ENCODE measurements around the gene PMEPA1.

DNA sequence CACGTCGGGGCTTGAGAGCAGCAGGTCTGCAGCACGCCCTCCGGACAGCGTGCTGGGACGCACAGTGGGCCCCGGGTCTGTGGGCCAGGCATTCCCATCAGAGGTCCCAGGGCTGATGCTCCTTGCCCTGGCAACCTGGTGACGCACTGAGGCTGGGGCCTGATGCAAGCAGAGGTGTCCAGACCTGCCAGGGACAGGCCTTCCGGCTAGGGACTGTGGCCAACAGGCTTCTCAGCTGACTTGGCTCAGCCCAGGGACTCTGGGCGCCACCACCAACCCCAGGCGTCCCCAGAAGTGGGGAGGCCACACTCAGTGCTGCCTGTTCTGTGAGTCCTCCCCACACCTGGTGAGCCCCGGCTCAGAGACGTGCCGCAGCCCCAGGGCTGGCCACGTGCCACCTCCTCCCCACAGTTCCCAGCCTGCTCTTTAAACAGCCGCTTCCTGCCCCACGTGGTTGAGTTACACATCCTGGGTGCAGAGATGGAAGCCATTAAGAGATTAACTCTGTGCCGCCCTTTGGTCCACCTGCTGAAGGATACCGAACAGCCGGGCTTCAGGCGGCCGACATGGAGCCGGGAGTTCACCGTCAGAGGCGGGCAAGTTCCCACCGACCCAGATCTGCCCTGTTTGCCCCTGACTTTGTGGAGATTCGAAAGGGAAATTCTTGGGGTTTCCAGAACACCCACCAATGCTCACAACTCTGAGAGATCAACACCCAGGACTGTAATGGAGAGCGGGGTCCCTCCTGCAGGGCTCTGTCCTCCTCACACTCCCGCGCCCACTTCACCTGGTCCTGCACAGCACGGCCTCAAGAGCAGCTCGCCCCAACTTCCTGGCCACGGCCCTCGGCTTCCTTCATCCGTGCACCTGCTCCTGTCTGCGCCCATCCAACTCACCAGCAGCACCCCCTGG, 52.0 kb downstream of the PMEPA1 start:
- TF ChIP-seq, protein P1, sequence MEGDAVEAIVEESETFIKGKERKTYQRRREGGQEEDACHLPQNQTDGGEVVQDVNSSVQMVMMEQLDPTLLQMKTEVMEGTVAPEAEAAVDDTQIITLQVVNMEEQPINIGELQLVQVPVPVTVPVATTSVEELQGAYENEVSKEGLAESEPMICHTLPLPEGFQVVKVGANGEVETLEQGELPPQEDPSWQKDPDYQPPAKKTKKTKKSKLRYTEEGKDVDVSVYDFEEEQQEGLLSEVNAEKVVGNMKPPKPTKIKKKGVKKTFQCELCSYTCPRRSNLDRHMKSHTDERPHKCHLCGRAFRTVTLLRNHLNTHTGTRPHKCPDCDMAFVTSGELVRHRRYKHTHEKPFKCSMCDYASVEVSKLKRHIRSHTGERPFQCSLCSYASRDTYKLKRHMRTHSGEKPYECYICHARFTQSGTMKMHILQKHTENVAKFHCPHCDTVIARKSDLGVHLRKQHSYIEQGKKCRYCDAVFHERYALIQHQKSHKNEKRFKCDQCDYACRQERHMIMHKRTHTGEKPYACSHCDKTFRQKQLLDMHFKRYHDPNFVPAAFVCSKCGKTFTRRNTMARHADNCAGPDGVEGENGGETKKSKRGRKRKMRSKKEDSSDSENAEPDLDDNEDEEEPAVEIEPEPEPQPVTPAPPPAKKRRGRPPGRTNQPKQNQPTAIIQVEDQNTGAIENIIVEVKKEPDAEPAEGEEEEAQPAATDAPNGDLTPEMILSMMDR (IDR thresholded peaks at IDR 0.05), result no peak
- TF ChIP-seq POLR2A (IDR thresholded peaks at IDR 0.05) (no peak), EP300 (IDR thresholded peaks at IDR 0.05) (no peak)
